Activated B cell treated with CpG ODN at 0.5 μM for 24 hours (primary cell): Measurements from ENCODE around the gene CCDC3. TPM values are rescaled to one million over a fixed set of nuclear protein-coding genes. Genes with fewer than 3 reads are reported as not detected.

ENCODE experiments used
- ATAC-seq: fragments of 200-7000 bp; cut with Tn5 transposase; one replicate; pipeline ENCODE4 v1.10.0; 2021; ENCODE audit warnings: low read depth, mild to moderate bottlenecking, moderate library complexity
- CTCF ChIA-PET: fragments of 350-600 bp; sonication (Branson Sonifier 250); formaldehyde crosslinking; loops from one replicate; lab custom pipeline; 2021; ENCODE audit warnings: antibody characterized with exemption; lab: Charles Lee
- POLR2A ChIA-PET: fragments of 350-600 bp; sonication (Branson Sonifier 250); formaldehyde crosslinking; loops from one replicate; lab custom pipeline; 2021; ENCODE audit warnings: antibody characterized with exemption; lab: Charles Lee
- DNase-seq: peaks from one replicate; pipeline ENCODE4 v3.0.0; 2022
- H3K27ac Mint-ChIP-seq: one replicate; pipeline ENCODE4 v1.8.0; 2020; ENCODE audit warnings: mixed read lengths
- H3K27me3 Mint-ChIP-seq: one replicate; pipeline ENCODE4 v1.8.0; 2021; ENCODE audit warnings: mixed read lengths
- H3K36me3 Mint-ChIP-seq: one replicate; pipeline ENCODE4 v1.8.0; 2021; ENCODE audit warnings: low read depth, mixed read lengths
- H3K4me1 Mint-ChIP-seq: one replicate; pipeline ENCODE4 v1.8.0; 2021; ENCODE audit warnings: mixed read lengths
- H3K4me3 Mint-ChIP-seq: one replicate; pipeline ENCODE4 v1.8.0; 2020; ENCODE audit warnings: mild to moderate bottlenecking, mixed read lengths
- H3K9me3 Mint-ChIP-seq: one replicate; pipeline ENCODE4 v1.8.0; 2020; ENCODE audit warnings: mixed read lengths
- intact Hi-C: fragments of 100-400 bp; cut with micrococcal nuclease; formaldehyde crosslinking; loops from one replicate; pipeline ENCODE4 v1.15.1; 2024
- total RNA-seq: library from RNA; stranded (reverse); gene quantifications from 2 replicates; pipeline ENCODE4 v1.2.3, GENCODE V29; 2022
- TF ChIP-seq, protein P1 (sequence below): fragments of 200-600 bp; IDR thresholded peaks from one replicate; pipeline ENCODE4 v1.8.0; 2022; ENCODE audit warnings: antibody characterized with exemption, mild to moderate bottlenecking

CCDC3 gene
- total RNA-seq, 1 donor from 2014 or later, result 0.07 TPM

DNA sequence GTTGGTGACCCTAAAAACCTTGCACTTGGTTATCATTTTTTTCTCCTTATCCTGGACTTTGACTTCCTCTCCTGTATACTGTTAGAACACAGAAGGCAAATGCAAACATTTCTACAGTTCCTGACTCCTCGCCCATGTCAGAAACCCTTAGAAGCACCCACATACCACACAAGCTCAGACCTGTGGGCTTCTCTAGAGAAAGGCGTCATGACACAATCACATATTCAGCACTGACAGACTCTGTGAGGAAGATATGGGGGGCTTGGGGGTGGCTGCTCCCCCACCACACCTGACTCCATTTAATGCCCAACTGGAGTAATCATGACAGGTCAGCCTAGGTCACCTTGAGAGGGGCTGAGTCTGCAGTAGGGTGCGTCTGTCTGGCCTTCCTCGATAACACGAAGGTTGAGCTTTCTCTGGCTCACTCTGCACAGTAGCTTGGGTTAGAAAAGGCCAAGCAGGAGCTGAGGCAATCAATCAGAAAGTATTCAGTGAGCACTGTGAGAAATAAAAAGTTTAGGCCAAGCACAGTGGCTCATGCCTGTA, 50.9 kb downstream of the CCDC3 start:
- Mint-ChIP-seq H3K27ac (no peak overlapping the region), H3K4me3 (no peak overlapping the region), H3K36me3 (no peaks in the 10 kb centered on the region), H3K27me3 (peaks cover 3% of the 10 kb centered on the region), H3K9me3 (peaks cover 15% of the 10 kb centered on the region), H3K4me1 (peaks cover 2% of the 10 kb centered on the region)
- TF ChIP-seq, protein P1, sequence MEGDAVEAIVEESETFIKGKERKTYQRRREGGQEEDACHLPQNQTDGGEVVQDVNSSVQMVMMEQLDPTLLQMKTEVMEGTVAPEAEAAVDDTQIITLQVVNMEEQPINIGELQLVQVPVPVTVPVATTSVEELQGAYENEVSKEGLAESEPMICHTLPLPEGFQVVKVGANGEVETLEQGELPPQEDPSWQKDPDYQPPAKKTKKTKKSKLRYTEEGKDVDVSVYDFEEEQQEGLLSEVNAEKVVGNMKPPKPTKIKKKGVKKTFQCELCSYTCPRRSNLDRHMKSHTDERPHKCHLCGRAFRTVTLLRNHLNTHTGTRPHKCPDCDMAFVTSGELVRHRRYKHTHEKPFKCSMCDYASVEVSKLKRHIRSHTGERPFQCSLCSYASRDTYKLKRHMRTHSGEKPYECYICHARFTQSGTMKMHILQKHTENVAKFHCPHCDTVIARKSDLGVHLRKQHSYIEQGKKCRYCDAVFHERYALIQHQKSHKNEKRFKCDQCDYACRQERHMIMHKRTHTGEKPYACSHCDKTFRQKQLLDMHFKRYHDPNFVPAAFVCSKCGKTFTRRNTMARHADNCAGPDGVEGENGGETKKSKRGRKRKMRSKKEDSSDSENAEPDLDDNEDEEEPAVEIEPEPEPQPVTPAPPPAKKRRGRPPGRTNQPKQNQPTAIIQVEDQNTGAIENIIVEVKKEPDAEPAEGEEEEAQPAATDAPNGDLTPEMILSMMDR, result no peak
- ATAC-seq (no peak), DNase-seq (no peak)
- POLR2A ChIA-PET, result no interaction called here
- CTCF ChIA-PET, result no interaction called here
- intact Hi-C loops, result no loop called here

- Mint-ChIP-seq H3K4me3 (no peak overlapping the region), H3K27me3 (peaks cover 3% of the 10 kb centered on the region), H3K36me3 (no peaks in the 10 kb centered on the region), H3K27ac (no peak overlapping the region), H3K4me1 (peaks cover 2% of the 10 kb centered on the region), H3K9me3 (peaks cover 13% of the 10 kb centered on the region)
- intact Hi-C loops, result no loop called here
- DNase-seq, result no peak
- POLR2A ChIA-PET, result no interaction called here
- ATAC-seq, result no peak
- TF ChIP-seq, protein P1, result no peak
- CTCF ChIA-PET, result no interaction called here
Measured at GRCh38 chr10:12949248-12949647, 52.3 kb downstream of the CCDC3 start.

- peaks cover 3% of the 10 kb centered on the region for H3K27me3 Mint-ChIP-seq
- H3K36me3 Mint-ChIP-seq, result no peaks in the 10 kb centered on the region
- CTCF ChIA-PET, result no interaction called here
- no peak for DNase-seq
- no peak for ATAC-seq
- TF ChIP-seq, protein P1, result no peak
- H3K9me3 Mint-ChIP-seq, result peaks cover 3% of the 10 kb centered on the region
- POLR2A ChIA-PET, result no interaction called here
- H3K27ac Mint-ChIP-seq, result no peak overlapping the region
- no peak overlapping the region for H3K4me3 Mint-ChIP-seq
- intact Hi-C loops, result no loop called here
- peaks cover 2% of the 10 kb centered on the region for H3K4me1 Mint-ChIP-seq
Measured at GRCh38 chr10:12947741-12948140, 53.8 kb downstream of the CCDC3 start.

GRCh38 chr10:12946372-12946771, 55.1 kb downstream of the CCDC3 start:
- intact Hi-C loops, result no loop called here
- ChIA-PET CTCF (no interaction called here), POLR2A (no interaction called here)
- no peaks in the 10 kb centered on the region for H3K36me3 Mint-ChIP-seq
- H3K4me3 Mint-ChIP-seq, result no peak overlapping the region
- H3K27ac Mint-ChIP-seq, result no peak overlapping the region
- TF ChIP-seq, protein P1, result no peak
- peaks cover 2% of the 10 kb centered on the region for H3K4me1 Mint-ChIP-seq
- no peaks in the 10 kb centered on the region for H3K9me3 Mint-ChIP-seq
- no peak for ATAC-seq
- H3K27me3 Mint-ChIP-seq, result no peaks in the 10 kb centered on the region
- DNase-seq, result no peak

GRCh38 chr10:12945690-12946359, 55.7 kb downstream of the CCDC3 start:
- no peaks in the 10 kb centered on the region for H3K36me3 Mint-ChIP-seq
- no peak for ATAC-seq
- CTCF ChIA-PET, result no interaction called here
- no peak overlapping the region for H3K27ac Mint-ChIP-seq
- intact Hi-C loops, result no loop called here
- POLR2A ChIA-PET, result no interaction called here
- no peak overlapping the region for H3K4me3 Mint-ChIP-seq
- peaks cover 2% of the 10 kb centered on the region for H3K4me1 Mint-ChIP-seq
- H3K27me3 Mint-ChIP-seq, result peaks cover 2% of the 10 kb centered on the region
- H3K9me3 Mint-ChIP-seq, result no peaks in the 10 kb centered on the region
- TF ChIP-seq, protein P1, result no peak
- DNase-seq, result no peak
